ENCODE measurements around the gene PTBP3. TPM values are rescaled to one million over a fixed set of nuclear protein-coding genes. Genes with fewer than 3 reads are reported as not detected.
A peak's percentile ranks its signal among the peaks of the same experiment; 100 is the strongest.

Gene PTBP3
- total RNA-seq (16.7 and 17.2 TPM in 2 replicates), polyA plus RNA-seq (22.7 and 28.7 TPM in 2 replicates), polyA minus RNA-seq (ENCODE audit: low replicate concordance) (15.7 and 16.8 TPM in 2 replicates)
- 10.6 and 15.9 TPM in 2 replicates for polyA plus RNA-seq (2012)

- no peak for TF ChIP-seq EZH2 (IDR thresholded peaks at IDR 0.05; ENCODE audit: low read length, missing control alignments)
- TF ChIP-seq CTCF (conservative IDR thresholded peaks at IDR 0.05 in 1 of 2, IDR thresholded peaks at IDR 0.05 in 1 of 2; ENCODE audit: low read depth in 1 of 2, low read length in 2 of 2), result no peak
- peak; percentile 58 to 69 for DNase-seq (ENCODE audit: low read depth in 2 of 2)
- no peaks in the 10 kb centered on the region for H3K4me1 ChIP-seq (ENCODE audit: control insufficient read depth, extremely low read depth, insufficient read depth, low read length)
- H3K4me2 ChIP-seq (ENCODE audit: extremely low read depth, insufficient read depth, low read length), result peak within 1 kb of the TSS; percentile 72
- H2AFZ ChIP-seq (ENCODE audit: low read length), result peak within 1 kb of the TSS; percentile 83
- peak within 1 kb of the TSS; percentile 88 for H3K9ac ChIP-seq (ENCODE audit: insufficient read depth, low read length)
- H3K79me2 ChIP-seq (ENCODE audit: control insufficient read depth, insufficient read depth, low read length), result peaks cover 47% of the 10 kb centered on the region
- no peaks in the 10 kb centered on the region for H3K27me3 ChIP-seq (ENCODE audit: control insufficient read depth, insufficient read depth, low read length)
- H3K4me3 ChIP-seq (replicated peaks in 1 of 4; ENCODE audit: control extremely low read depth in 1 of 4, insufficient read depth in 1 of 4, low read depth in 3 of 4, low read length in 4 of 4), result peak within 1 kb of the TSS; percentile 84 to 89 (median 84)
- H3K9me3 ChIP-seq (ENCODE audit: control insufficient read depth, insufficient read depth, low read depth, low read length), result no peaks in the 10 kb centered on the region
- H3K36me3 ChIP-seq (ENCODE audit: control insufficient read depth, insufficient read depth, low read length), result no peaks in the 10 kb centered on the region
- H4K20me1 ChIP-seq (ENCODE audit: control insufficient read depth, extremely low read depth, insufficient read depth, low read length), result peaks cover 2% of the 10 kb centered on the region
- H3K27ac ChIP-seq (ENCODE audit: insufficient read depth, low read length), result peak within 1 kb of the TSS; percentile 86
Measured at GRCh38 chr9:112332977-112333638, at the start of gene PTBP3. TSS of gene PTBP3 (minus strand) at chr9:112333619. CDS start at chr9:112297865, 35,754 bp downstream.

- H2AFZ ChIP-seq (ENCODE audit: low read length), result no peak overlapping the region
- no peaks in the 10 kb centered on the region for H3K27me3 ChIP-seq (ENCODE audit: control insufficient read depth, insufficient read depth, low read length)
- H4K20me1 ChIP-seq (ENCODE audit: control insufficient read depth, extremely low read depth, insufficient read depth, low read length), result no peaks in the 10 kb centered on the region
- H3K4me1 ChIP-seq (ENCODE audit: control insufficient read depth, extremely low read depth, insufficient read depth, low read length), result no peaks in the 10 kb centered on the region
- H3K9ac ChIP-seq (ENCODE audit: insufficient read depth, low read length), result no peak overlapping the region
- H3K27ac ChIP-seq (ENCODE audit: insufficient read depth, low read length), result no peak overlapping the region
- no peaks in the 10 kb centered on the region for H3K9me3 ChIP-seq (ENCODE audit: control insufficient read depth, insufficient read depth, low read depth, low read length)
- peaks cover 31% of the 10 kb centered on the region for H3K79me2 ChIP-seq (ENCODE audit: control insufficient read depth, insufficient read depth, low read length)
- no peak overlapping the region for H3K4me2 ChIP-seq (ENCODE audit: extremely low read depth, insufficient read depth, low read length)
- TF ChIP-seq EZH2 (IDR thresholded peaks at IDR 0.05; ENCODE audit: low read length, missing control alignments), result no peak
- no peak for TF ChIP-seq CTCF (conservative IDR thresholded peaks at IDR 0.05 in 1 of 2, IDR thresholded peaks at IDR 0.05 in 1 of 2; ENCODE audit: low read depth in 1 of 2, low read length in 2 of 2)
- H3K36me3 ChIP-seq (ENCODE audit: control insufficient read depth, insufficient read depth, low read length), result no peaks in the 10 kb centered on the region
- no peak for DNase-seq (ENCODE audit: low read depth in 2 of 2)
- no peak overlapping the region for H3K4me3 ChIP-seq (replicated peaks in 1 of 4; ENCODE audit: control extremely low read depth in 1 of 4, insufficient read depth in 1 of 4, low read depth in 3 of 4, low read length in 4 of 4)
Measured at GRCh38 chr9:112382501-112383364, 49.3 kb upstream of the PTBP3 start.

GRCh38 chr9:112382066-112382465 is 48.6 kb upstream of the PTBP3 start:
- no peaks in the 10 kb centered on the region for H3K4me1 ChIP-seq (ENCODE audit: control insufficient read depth, extremely low read depth, insufficient read depth, low read length)
- H3K79me2 ChIP-seq (ENCODE audit: control insufficient read depth, insufficient read depth, low read length), result peaks cover 30% of the 10 kb centered on the region
- no peak overlapping the region for H3K4me3 ChIP-seq (replicated peaks in 1 of 4; ENCODE audit: control extremely low read depth in 1 of 4, insufficient read depth in 1 of 4, low read depth in 3 of 4, low read length in 4 of 4)
- no peak overlapping the region for H3K9ac ChIP-seq (ENCODE audit: insufficient read depth, low read length)
- H3K36me3 ChIP-seq (ENCODE audit: control insufficient read depth, insufficient read depth, low read length), result no peaks in the 10 kb centered on the region
- no peak overlapping the region for H2AFZ ChIP-seq (ENCODE audit: low read length)
- H3K27me3 ChIP-seq (ENCODE audit: control insufficient read depth, insufficient read depth, low read length), result no peaks in the 10 kb centered on the region
- no peak overlapping the region for H3K4me2 ChIP-seq (ENCODE audit: extremely low read depth, insufficient read depth, low read length)
- no peak for DNase-seq (ENCODE audit: low read depth in 2 of 2)
- TF ChIP-seq CTCF (conservative IDR thresholded peaks at IDR 0.05 in 1 of 2, IDR thresholded peaks at IDR 0.05 in 1 of 2; ENCODE audit: low read depth in 1 of 2, low read length in 2 of 2), result no peak
- TF ChIP-seq EZH2 (IDR thresholded peaks at IDR 0.05; ENCODE audit: low read length, missing control alignments), result no peak
- no peaks in the 10 kb centered on the region for H4K20me1 ChIP-seq (ENCODE audit: control insufficient read depth, extremely low read depth, insufficient read depth, low read length)
- no peak overlapping the region for H3K27ac ChIP-seq (ENCODE audit: insufficient read depth, low read length)
- H3K9me3 ChIP-seq (ENCODE audit: control insufficient read depth, insufficient read depth, low read depth, low read length), result no peaks in the 10 kb centered on the region

Measured in fibroblast of lung (primary cell).